K562 (cell line): Measurements from ENCODE around the gene DUSP21. TPM values are rescaled to one million over a fixed set of nuclear protein-coding genes. Genes with fewer than 3 reads are reported as not detected.

Experiments used
- ATAC-seq: fragments of 200-7000 bp; cut with Tn5 transposase; 3 replicates; pipeline ENCODE4 v1.9.1; 2020; ENCODE audit warnings: moderate library complexity
- BruUV-seq: library from RNA; stranded (reverse); fragments of 400-500 nt; replicated peaks from 2 replicates; lab custom pipeline; 2021; lab: Mats Ljungman, UMichigan
- CTCF ChIA-PET: fragments of 300-600 bp; formaldehyde crosslinking; extraction: SDS; loops from one replicate; lab custom pipeline; 2021; ENCODE audit warnings: low intra/inter-chr PET ratio; lab: Yijun Ruan, JAX
- POLR2A ChIA-PET: fragments of 300-600, 350-650 bp; sonication (Branson Sonifier 250); formaldehyde crosslinking; extraction: SDS; loops from one replicate; lab custom pipeline; 2021; ENCODE audit warnings: antibody characterized with exemption, inconsistent platforms; lab: Yijun Ruan, JAX
- DNase-seq, 4 experiments: peaks; one replicate each; pipeline versions ENCODE4 v3.0.0 to v3.0.0-alpha.2; 2011 to 2018; ENCODE audit warnings: low spot score in 3 of 4, mixed read lengths in 3 of 4; ENCODE audit errors: extremely low read depth in 1 of 4
- FAIRE-seq: peaks from 2 replicates; lab custom pipeline; 2011; peaks lifted over from hg19 to GRCh38; lab: Jason Lieb, UNC
- H2AFZ ChIP-seq: 2 replicates; pipeline ENCODE4 v1.6.0; 2011; ENCODE audit warnings: low read depth, low read length, control low read depth, inconsistent platforms
- H3K27ac ChIP-seq: fragments of 200-600 bp; 3 replicates; pipeline ENCODE4 v1.8.0; 2011; ENCODE audit warnings: low read depth, mild to moderate bottlenecking, control low read depth, inconsistent platforms, low read length, moderate library complexity, mixed read lengths; ENCODE audit errors: extremely low read depth
- H3K27me3 ChIP-seq, 2 experiments: fragments of 300-600 bp in 1 of 2; 2 replicates in 1 of 2; 3 replicates in 1 of 2; pipeline versions ENCODE4 v1.6.0 to v1.8.0; 2011; ENCODE audit warnings: inconsistent platforms in 2 of 2, low read length in 2 of 2, mild to moderate bottlenecking in 1 of 2, mixed read lengths in 1 of 2, moderate library complexity in 1 of 2; ENCODE audit not compliant: control insufficient read depth in 2 of 2, insufficient read depth in 2 of 2
- H3K36me3 ChIP-seq: fragments of 300-600 bp; 3 replicates; pipeline ENCODE4 v1.8.0; 2011; ENCODE audit warnings: mild to moderate bottlenecking, low read length, inconsistent platforms; ENCODE audit not compliant: control insufficient read depth, insufficient read depth
- H3K4me1 ChIP-seq, 2 experiments: fragments of 200-600 bp in 1 of 2; replicated peaks in 1 of 2; 2 replicates in 1 of 2; 3 replicates in 1 of 2; pipeline versions ENCODE4 v1.5.1 to v1.8.0; 2011; ENCODE audit warnings: inconsistent platforms in 2 of 2, low read length in 2 of 2, mild to moderate bottlenecking in 1 of 2, mixed read lengths in 1 of 2, moderate library complexity in 1 of 2; ENCODE audit not compliant: control insufficient read depth in 2 of 2, insufficient read depth in 2 of 2
- H3K4me2 ChIP-seq: 2 replicates; pipeline ENCODE4 v1.6.1; 2011; ENCODE audit warnings: low read length, control low read depth, inconsistent platforms, mixed read lengths; ENCODE audit not compliant: insufficient read depth
- H3K4me3 ChIP-seq: fragments of 200-600 bp; sonication (generic), shearing (Covaris generic); 2 replicates; pipeline ENCODE4 v1.5.1; 2016; ENCODE audit warnings: control low read depth, inconsistent platforms
- H3K79me2 ChIP-seq: fragments of 200-600 bp; 3 replicates; pipeline ENCODE4 v1.8.0; 2011; ENCODE audit warnings: low read length, inconsistent platforms; ENCODE audit not compliant: control insufficient read depth, insufficient read depth
- H3K9ac ChIP-seq, 2 experiments: 2 replicates each; pipeline versions ENCODE4 v1.6.0 to v1.6.1; 2011; ENCODE audit warnings: low read depth in 2 of 2, low read length in 2 of 2, control low read depth in 1 of 2, inconsistent platforms in 1 of 2, mild to moderate bottlenecking in 1 of 2, mixed read lengths in 1 of 2; ENCODE audit not compliant: insufficient read depth in 1 of 2
- H3K9me1 ChIP-seq: one replicate; pipeline ENCODE4 v1.6.0; 2011; ENCODE audit warnings: inconsistent platforms, mild to moderate bottlenecking, low read length, moderate library complexity; ENCODE audit not compliant: control insufficient read depth, insufficient read depth
- H3K9me3 ChIP-seq: replicated peaks from 2 replicates; pipeline ENCODE4 v1.5.1; 2011; ENCODE audit warnings: low read depth, low read length, inconsistent platforms; ENCODE audit not compliant: control insufficient read depth, insufficient read depth
- H4K20me1 ChIP-seq: replicated peaks from 2 replicates; pipeline ENCODE4 v1.6.1; 2011; ENCODE audit warnings: low read length, inconsistent platforms, mixed read lengths; ENCODE audit not compliant: control insufficient read depth, insufficient read depth
- GATAD2A ChIP-seq: fragments of 450-650 bp; IDR thresholded peaks from 2 replicates; pipeline ENCODE4 v1.6.1; 2017
- HMGN3 ChIP-seq: IDR thresholded peaks from 2 replicates; pipeline ENCODE4 v1.6.1; 2011; ENCODE audit warnings: borderline replicate concordance, low read depth, mild to moderate bottlenecking, mixed read lengths, low read length; ENCODE audit not compliant: insufficient read length; ENCODE audit errors: extremely low read depth
- IFI16 ChIP-seq: fragments of 250-450 bp; sonication (Bioruptor Pico); IDR thresholded peaks from 2 replicates; pipeline ENCODE4 v2.1.2; 2022; ENCODE audit warnings: mild to moderate bottlenecking, inconsistent platforms
- L3MBTL2 ChIP-seq: fragments of 450-650 bp; IDR thresholded peaks from 2 replicates; pipeline ENCODE4 v1.6.1; 2016; ENCODE audit warnings: mild to moderate bottlenecking, moderate library complexity
- MLLT1 ChIP-seq, 2 experiments: fragments of 450-650 bp; IDR thresholded peaks; 2 replicates each; pipeline ENCODE4 v1.6.1; 2016
- POLR2AphosphoS5 ChIP-seq: IDR thresholded peaks from 2 replicates; pipeline ENCODE4 v1.6.1; 2011; ENCODE audit warnings: mild to moderate bottlenecking, low read depth, low read length, moderate library complexity; ENCODE audit not compliant: control insufficient read depth, insufficient read depth
- WGBS: fragments of 100-300 bp; shearing (Covaris generic); methylation state at CpG from one replicate; pipeline ENCODE4 v1.1.6; 2016; ENCODE audit warnings: low coverage, mixed read lengths; ENCODE audit not compliant: insufficient coverage; ENCODE audit errors: missing lambda C conversion rate; 5-methylcytosine and 5-hydroxymethylcytosine counted together
- in situ Hi-C: fragments of 300-500 bp; cut with MboI; formaldehyde crosslinking; loops from 4 replicates; pipeline ENCODE4 v1.15.0; 2018; ENCODE audit warnings: inconsistent platforms, mixed read lengths
- intact Hi-C: fragments of 100-400 bp; cut with micrococcal nuclease; formaldehyde crosslinking; loops from 2 replicates; pipeline ENCODE4 v1.14.2; 2022
- polyA plus RNA-seq, 8 experiments: library from polyadenylated mRNA; depleted of rRNA in 4 of 8; stranded (reverse) in 5 of 8; unstranded in 3 of 8; fragments of >200 nt; fragmentation: Nextera tagmentation in 2 of 8; fragmentation: Illumina TruSeq in 1 of 8; extraction: Ambion mirVana in 2 of 8; extraction: Trizol in 1 of 8; gene quantifications; 2 replicates each; pipeline versions ENCODE4 v1.2.1 to v1.2.3, GENCODE V29; 2011 to 2014; ENCODE audit warnings: inconsistent platforms in 1 of 8, missing spikeins in 1 of 8
- total RNA-seq, 7 experiments: library from RNA; depleted of rRNA in 6 of 7; stranded (reverse); fragments of >200 nt in 6 of 7; fragmentation: Illumina TruSeq in 2 of 7; extraction: Trizol in 2 of 7; gene quantifications; 2 replicates each; pipeline versions ENCODE4 v1.2.1 to v1.2.3, GENCODE V29; 2011 to 2021; ENCODE audit warnings: low replicate concordance in 1 of 7
- TF ChIP-seq, protein P1 (sequence below): fragments of 450-650 bp; IDR thresholded peaks from 2 replicates; pipeline ENCODE4 v1.6.1; 2016; ENCODE audit warnings: mild to moderate bottlenecking
- TF ChIP-seq, protein P2 (sequence below): fragments of 450-650 bp; IDR thresholded peaks from 2 replicates; pipeline ENCODE4 v1.6.1; 2016; ENCODE audit warnings: missing biosample characterization, missing genetic modification characterization
- TF ChIP-seq, protein P3 (sequence below): fragments of 450-650 bp; formaldehyde crosslinking; IDR thresholded peaks from 2 replicates; pipeline ENCODE4 v1.4.0; 2020; ENCODE audit warnings: mild to moderate bottlenecking, mixed read lengths

The DUSP21 gene
- total and polyA plus RNA-seq, 9 of the 15 experiments (the other 6 are each of a cell fraction or from before 2014, with no cell fraction given): 0.14 to 2.5 (median 1.3) TPM

DNA sequence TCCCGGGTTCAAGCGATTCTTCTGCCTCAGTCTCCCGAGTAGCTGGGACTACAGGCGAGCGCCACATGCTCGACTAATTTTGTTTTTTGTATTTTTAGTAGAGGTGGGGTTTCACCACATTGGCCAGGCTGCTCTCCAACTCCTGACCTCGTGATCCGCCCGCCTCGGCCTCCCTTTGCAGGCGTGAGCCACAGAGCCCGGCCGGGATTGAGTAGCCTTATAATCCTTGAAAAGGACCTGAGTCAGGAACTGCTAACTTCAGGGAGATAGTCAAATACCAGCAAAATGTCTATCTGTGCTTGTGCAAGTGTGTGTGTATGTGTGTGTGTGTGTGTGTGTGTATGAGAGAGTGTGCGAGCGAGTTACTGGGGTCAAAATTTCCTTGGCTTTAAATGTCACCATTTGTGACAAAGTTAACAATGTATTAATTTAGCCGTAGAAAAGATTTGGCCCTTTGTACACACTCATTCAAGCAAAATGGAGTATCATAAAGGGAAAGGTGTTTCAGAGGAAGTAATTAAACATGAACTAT is 27.4 kb downstream of the DUSP21 start:
- peak; percentile 55 for FAIRE-seq
- H3K9me3 ChIP-seq: no peaks in the 10 kb centered on the region
- peak overlapping the region; percentile 69 for H3K4me2 ChIP-seq
- peaks cover 7% of the 10 kb centered on the region for H4K20me1 ChIP-seq
- in situ Hi-C loops: no loop called here
- no peaks in the 10 kb centered on the region for H3K27me3 ChIP-seq
- POLR2A ChIA-PET: interaction anchor here (0.7 kb wide), 1 partner anchor 387 kb away, joined by 4 read pairs; no protein-coding TSS in a partner anchor
- peak overlapping the region; percentile 99 for H3K4me3 ChIP-seq
- 45% methylated on average over 16 of the region's 16 CpGs for WGBS
- BruUV-seq: no TSS peak
- peaks cover 45% of the 10 kb centered on the region for H3K79me2 ChIP-seq
- H3K4me1 ChIP-seq: peaks cover 0 to 14% of the 10 kb centered on the region in 2 experiments; a peak in 4 of 5 replicates
- intact Hi-C loops: loop anchor here (5.0 kb wide), 1 partner anchor 201 kb away; no protein-coding TSS in a partner anchor
- peaks cover 6% of the 10 kb centered on the region for H3K36me3 ChIP-seq
- H3K9ac ChIP-seq: peak overlapping the region; percentile 82 to 86
- ATAC-seq: no peak
- peak overlapping the region; percentile 93 for H3K27ac ChIP-seq
- CTCF ChIA-PET: no interaction called here
- H3K9me1 ChIP-seq: no peaks in the 10 kb centered on the region
- DNase-seq: peak in 1 of 4 experiments; percentile 31
- no peak overlapping the region for H2AFZ ChIP-seq
- TF ChIP-seq, protein P1, sequence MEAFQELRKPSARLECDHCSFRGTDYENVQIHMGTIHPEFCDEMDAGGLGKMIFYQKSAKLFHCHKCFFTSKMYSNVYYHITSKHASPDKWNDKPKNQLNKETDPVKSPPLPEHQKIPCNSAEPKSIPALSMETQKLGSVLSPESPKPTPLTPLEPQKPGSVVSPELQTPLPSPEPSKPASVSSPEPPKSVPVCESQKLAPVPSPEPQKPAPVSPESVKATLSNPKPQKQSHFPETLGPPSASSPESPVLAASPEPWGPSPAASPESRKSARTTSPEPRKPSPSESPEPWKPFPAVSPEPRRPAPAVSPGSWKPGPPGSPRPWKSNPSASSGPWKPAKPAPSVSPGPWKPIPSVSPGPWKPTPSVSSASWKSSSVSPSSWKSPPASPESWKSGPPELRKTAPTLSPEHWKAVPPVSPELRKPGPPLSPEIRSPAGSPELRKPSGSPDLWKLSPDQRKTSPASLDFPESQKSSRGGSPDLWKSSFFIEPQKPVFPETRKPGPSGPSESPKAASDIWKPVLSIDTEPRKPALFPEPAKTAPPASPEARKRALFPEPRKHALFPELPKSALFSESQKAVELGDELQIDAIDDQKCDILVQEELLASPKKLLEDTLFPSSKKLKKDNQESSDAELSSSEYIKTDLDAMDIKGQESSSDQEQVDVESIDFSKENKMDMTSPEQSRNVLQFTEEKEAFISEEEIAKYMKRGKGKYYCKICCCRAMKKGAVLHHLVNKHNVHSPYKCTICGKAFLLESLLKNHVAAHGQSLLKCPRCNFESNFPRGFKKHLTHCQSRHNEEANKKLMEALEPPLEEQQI: 0 out of 2 replicates have a peak, but pooled peaks have one; percentile 12
- TF ChIP-seq IFI16 (CRISPR knock-in tag) (no peak), GATAD2A (no peak), MLLT1 (IDR thresholded peaks at IDR 0.05) (peak in 1 of 2 experiments; percentile 23; a peak in 1 of 4 replicates), HMGN3 (no peak), POLR2AphosphoS5 (no peak), L3MBTL2 (peak; percentile 28; the same call in 1 of the 2 replicates)
- TF ChIP-seq, protein P2, sequence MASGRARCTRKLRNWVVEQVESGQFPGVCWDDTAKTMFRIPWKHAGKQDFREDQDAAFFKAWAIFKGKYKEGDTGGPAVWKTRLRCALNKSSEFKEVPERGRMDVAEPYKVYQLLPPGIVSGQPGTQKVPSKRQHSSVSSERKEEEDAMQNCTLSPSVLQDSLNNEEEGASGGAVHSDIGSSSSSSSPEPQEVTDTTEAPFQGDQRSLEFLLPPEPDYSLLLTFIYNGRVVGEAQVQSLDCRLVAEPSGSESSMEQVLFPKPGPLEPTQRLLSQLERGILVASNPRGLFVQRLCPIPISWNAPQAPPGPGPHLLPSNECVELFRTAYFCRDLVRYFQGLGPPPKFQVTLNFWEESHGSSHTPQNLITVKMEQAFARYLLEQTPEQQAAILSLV: no peak
- TF ChIP-seq, protein P3, sequence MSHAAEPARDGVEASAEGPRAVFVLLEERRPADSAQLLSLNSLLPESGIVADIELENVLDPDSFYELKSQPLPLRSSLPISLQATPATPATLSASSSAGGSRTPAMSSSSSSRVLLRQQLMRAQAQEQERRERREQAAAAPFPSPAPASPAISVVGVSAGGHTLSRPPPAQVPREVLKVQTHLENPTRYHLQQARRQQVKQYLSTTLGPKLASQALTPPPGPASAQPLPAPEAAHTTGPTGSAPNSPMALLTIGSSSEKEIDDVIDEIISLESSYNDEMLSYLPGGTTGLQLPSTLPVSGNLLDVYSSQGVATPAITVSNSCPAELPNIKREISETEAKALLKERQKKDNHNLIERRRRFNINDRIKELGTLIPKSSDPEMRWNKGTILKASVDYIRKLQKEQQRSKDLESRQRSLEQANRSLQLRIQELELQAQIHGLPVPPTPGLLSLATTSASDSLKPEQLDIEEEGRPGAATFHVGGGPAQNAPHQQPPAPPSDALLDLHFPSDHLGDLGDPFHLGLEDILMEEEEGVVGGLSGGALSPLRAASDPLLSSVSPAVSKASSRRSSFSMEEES (CRISPR knock-in tag): 0 out of 2 replicates have a peak, but pooled peaks have one; percentile 5
